Epidermal melanocyte (primary cell): ENCODE data around the gene KNDC1.
"Not testable (repeated sequence)": the region's sequence is repeated elsewhere in the genome, so short reads cannot be mapped to it uniquely, and the experiment has no call there.

Experiments used
- DNase-seq: peaks from one replicate; pipeline ENCODE4 v3.0.0; 2011; ENCODE audit warnings: low spot score; ENCODE audit not compliant: insufficient read length

Gene KNDC1, protein sequence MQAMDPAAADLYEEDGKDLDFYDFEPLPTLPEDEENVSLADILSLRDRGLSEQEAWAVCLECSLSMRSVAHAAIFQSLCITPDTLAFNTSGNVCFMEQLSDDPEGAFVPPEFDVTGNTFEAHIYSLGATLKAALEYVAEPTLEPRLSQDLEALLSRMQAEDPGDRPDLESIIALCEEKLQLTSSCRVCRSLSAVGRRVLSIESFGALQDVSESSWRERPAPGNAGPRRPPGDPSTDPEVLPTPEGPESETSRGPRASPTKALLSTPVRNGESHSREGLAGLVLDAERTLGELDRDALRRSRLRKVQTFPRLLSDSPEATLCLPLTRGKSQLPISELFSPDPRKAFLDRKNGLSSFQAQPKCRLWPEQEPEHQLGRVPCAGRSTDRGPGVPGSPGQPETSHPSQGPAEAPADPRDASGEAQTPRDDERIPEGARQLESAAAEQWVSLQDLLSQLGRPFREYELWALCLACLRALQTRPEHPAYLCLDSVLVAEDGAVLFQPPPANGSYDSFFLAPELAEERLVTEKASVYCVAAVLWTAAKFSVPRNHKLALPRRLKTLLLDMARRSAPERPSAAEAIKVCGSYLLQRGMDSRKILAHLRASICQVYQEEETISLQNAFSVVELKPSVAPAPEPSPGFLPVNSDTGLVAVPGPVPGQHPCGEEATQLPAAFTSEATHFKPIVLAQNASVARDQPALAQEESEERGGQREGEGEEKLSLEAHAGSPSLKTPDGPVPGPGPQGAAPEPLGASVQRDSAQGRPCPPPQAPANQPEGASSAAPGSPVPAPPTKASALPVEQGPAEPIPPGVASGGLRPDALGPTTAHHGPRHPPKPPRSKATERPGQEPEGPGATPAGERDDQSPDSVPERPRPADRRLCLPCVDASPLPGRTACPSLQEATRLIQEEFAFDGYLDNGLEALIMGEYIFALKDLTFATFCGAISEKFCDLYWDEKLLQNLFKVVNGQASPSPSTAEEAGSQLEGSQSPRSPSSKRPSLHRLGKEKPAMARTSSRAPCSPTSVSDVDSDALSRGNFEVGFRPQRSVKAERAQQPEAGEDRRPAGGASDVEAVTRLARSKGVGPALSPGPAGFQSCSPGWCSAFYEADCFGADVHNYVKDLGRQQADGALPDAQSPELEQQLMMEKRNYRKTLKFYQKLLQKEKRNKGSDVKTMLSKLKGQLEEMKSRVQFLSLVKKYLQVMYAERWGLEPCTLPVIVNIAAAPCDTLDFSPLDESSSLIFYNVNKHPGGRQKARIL (N-terminal part only)

DNA sequence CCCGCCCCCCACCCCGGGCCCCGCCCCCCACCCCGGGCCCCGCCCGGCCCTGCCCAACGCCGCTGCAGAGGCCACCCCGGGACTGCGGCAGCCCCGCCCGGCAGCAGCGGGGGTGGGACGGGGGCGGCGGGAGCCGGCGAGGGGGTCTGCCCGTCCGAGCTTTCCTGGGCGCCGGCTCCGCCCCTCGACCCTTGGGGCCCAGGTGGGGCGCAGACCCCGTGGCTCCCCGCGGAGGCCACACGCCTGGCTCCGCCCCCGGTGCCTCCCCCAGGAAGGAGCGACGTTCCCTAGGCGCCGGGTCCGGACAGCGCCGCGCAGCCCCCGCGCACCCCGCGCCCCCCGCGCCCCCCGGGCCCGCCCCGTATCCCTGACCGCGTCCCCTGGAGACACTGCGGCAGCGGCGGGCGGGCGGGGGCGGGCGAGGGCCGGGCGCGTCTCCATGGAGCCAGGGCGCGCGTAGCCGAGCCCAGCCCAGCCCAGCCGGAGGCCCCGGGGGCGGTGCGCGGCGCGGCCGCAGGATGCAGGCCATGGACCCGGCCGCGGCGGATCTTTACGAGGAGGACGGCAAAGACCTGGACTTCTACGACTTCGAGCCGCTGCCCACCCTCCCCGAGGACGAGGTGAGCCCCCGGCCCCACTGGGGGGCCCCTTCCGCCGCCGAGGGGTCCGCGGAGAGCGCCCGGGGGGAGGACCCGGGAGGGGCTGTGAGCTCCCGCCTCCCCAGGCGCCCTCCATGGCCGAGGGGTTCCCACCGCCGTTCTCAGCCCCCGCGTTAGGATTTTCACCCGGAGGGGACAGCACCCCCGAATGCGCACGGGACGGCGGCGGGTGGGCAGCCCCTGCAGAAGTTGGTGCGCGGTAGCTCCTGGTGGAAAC, at the start of gene KNDC1:
TSS of gene KNDC1 (plus strand) at position 270 of the 876 bp plus-strand sequence. CDS start at position 519, 249 bp downstream.
- DNase-seq, result peak; percentile 70

DNA sequence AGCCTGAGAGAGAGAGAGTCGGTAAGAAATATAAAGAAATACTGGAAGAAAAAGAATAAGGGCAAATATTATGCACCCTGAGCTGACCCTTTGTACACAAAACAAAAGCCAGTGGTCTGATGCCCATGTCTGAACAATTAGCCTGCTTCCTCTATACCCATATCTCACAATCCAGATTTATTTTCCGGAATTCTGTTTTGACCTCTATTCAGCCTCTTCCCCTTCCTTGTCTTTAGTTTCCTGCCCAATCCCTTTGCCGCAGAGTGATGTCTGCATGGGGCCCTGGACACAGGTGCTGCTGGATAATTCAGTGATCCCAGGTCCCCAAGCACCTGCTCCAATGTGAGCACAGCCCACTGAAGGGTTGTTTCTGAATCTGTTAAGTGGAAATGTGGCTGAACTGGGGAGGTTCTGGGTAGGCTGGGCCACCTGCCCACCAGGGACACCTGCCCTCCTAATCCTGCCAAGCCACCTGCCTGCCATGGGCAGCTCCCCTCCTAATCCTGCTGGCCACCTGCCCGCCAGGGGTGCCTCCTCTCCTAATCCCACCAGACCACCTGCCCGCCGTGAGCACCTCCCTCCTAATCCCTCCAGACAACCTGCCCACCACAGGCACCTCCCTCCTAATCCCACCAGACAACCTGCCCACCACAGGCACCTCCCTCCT, 49.3 kb upstream of the KNDC1 start:
- DNase-seq, result no peak

DNA sequence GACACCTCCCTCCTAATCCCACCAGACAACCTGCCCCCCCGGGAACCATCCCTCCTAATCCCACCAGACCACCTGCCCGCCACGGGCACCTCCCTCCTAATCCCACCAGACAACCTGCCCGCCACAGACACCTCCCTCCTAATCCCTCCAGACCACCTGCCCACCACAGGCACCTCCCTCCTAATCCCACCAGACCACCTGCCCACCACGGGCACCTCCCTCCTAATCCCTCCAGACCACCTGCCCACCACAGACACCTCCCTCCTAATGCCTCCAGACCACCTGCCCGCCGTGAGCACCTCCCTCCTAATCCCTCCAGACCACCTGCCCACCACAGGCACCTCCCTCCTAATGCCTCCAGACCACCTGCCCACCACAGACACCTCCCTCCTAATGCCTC, 48.4 kb upstream of the KNDC1 start:
- not testable (repeated sequence) for DNase-seq

DNA sequence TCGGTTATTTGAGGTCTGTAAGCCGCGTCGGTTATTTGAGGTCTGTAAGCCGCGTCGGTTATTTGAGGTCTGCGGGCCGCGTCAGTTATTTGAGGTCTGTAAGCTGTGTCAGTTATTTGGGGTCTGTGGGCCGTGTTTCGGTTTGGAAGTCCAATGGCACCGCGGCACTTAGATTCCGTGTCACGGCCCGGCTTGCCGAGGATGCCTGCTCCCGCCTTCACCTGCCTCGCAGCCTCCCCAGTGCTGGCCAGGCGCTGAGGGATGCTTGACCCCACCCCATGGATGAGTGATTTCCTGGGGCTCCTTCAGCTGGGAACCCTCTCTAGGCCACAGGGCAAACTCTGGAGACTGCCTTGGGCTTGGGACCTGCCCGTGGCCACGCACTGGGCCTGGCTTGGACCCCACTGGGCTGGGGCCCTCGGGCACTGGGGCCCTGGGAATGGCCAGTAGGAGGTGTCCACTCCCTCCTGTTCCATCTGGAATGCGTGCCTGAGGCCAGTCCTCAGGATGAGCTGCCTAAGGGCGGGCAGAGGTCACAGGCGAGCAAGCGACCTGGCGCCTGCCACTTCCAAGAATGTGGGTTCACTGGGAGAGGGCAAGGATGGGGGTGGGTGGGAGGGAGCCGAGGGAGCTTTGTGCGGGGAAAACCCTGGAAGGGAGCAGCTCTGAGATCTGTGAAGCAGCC, 46.7 kb upstream of the KNDC1 start:
- DNase-seq, result no peak

DNA sequence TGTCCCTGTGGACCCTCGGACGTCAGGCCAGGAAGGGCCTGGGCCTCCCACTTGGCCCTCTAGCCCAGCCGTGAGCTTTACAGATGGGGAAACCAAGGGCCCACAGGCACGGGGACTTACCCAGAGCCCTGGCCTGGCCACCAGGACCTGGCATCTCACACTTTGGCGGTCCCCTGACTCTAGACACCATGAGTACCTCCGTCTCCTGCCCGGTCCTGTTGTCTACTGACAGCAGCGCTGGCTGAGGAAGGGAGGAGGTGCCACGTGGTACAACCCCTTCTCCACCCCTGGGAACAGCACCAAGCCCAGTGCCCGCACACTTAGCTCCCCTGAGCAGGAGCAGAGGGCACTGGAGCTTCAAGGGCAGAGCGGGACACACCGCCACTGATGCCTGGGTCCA, 46.2 kb upstream of the KNDC1 start:
- no peak for DNase-seq

DNA sequence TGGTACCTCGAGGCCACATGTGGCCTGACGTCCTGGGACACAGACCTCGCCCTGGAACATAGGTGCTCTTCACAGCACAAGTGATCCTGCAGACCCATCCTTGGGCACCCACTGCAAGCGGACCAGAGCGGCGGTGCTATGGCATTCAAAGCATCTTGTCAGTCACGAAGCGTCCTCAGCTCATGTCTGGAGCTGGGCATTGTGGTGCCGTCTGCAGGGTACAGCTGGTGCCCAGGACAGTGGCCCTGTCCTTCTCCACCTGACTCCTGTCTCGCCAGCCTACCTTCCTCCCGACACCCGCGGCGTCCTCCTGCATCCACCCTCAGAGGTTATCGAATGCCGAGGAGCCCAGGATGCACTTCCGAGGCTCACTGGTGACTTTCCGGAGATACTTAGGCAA, 45.8 kb upstream of the KNDC1 start:
- no peak for DNase-seq

DNA sequence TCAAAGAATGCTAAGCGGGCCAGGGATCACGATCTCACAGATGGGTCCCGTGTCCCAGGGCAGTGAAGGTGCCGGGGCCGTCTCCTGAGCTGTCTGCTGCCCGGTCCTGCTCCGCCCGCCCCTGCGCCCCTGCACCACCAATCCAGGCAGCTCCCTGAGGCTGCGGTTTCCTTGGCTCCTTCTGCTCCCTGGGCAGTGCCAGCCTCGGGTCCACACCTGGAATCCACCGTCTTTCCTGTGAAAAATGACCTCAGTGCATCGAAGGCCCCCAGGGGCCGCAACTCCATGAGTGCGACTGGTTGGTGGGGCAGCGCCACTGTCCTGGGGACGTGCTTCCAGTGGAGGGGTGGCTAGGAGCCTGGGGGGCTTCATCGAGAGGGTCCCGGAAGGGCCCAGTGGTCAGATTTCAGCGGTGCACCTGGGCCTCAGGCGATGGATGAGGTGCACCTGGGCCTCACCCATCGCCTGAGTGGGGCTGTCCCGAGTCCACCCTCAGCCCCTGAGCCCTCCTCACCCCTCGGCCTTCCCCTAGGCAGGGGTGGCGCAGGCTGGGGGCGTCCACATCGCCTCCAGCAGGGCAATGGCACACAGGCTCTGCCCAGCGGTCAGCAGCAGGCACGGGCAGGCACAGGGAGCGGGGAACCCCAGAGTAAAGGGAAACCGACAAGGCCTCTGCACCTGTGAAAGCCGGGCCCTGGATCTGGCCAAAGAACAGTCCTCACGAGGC, 45.1 kb upstream of the KNDC1 start:
- DNase-seq, result no peak

DNA sequence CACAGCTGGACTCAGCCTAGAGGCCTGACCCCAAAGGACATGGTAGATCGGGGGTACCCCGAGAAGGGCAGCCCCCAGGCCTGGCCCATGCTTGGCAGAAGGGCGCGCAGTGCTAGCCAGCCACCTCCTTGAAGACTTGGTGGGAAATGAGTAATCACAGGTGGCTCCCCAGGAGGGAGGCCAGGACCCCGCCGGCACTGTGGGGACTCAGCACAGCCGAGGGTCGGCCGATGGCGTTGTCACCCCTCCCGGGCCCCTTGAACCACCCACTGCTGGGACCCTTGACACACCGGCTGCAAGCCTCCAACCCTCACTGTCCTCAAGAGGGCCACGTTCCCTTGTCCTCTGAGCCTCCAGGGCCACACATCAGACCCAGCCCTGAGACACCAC, 44.6 kb upstream of the KNDC1 start:
- no peak for DNase-seq

DNA sequence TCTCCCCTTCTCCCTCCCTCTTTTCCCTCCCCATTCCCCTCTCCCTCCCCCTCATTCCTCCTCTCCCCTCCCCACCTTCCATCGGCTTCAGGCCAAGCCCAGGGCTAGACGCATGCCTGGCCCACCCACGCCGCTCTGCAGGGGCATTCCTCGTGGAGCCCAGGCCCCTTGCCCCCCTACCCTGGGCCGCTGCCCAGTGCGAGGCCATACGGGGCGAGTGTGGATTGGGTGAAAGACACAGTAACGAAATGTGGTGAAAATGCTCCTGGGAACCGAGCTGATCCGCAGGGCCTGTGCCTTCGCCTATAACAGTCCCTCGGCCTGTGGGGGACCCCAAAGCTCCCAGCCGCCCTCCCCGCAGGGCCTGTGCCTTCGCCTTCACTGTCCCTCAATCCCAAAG, 44.0 kb upstream of the KNDC1 start:
- no peak for DNase-seq

DNA sequence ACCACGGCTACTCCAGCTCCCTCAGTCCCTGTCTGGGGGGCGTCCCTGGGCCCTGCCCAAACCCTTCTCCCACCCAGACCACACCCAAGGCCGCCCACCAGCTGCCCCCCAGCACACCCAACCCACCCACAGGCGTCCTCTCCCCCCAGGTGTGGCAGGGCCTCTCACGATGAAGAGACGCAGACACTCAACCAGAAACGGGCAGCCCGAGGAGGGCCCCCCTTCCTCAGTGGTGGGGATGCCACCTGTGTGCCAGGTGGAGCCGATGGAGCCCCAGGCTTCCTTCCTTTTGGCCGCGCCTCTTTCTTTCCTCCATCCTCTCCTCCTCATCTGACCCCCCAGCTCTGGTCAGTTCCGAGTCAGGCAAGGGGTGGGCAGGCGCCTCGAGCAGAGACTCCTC, 43.6 kb upstream of the KNDC1 start:
- no peak for DNase-seq

DNA sequence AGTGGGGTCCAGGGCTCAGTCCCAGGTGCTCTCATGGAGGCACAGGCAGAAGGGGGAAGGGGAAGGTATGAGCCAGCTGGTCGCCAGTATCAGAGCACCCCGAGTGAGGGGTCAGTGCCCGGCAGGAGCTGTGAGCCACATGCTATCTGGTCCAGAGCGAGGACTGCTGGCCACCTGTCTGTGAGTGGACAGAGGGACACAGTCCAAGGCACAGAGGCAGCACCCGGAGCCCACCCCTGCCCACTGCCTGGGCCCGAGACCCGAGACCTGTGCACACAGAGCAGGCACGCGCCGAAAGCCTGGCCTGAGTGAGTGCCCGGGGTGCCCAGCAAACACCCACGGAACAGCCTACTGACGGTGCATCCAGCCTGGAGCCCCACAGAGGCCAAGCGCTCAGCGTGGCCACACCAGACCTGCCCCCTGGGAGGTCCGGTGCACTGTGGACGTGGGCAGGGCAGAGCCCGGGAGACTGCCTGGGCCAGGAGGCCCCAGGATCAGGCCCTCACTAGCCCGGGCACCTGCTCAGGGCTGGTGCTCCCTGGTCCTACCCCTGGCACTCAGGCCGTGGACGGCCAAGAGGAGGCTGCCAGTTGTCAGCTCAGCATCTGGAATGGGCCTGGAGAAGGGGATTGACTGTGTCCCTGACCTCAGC, 42.9 kb upstream of the KNDC1 start:
- DNase-seq, result no peak

DNA sequence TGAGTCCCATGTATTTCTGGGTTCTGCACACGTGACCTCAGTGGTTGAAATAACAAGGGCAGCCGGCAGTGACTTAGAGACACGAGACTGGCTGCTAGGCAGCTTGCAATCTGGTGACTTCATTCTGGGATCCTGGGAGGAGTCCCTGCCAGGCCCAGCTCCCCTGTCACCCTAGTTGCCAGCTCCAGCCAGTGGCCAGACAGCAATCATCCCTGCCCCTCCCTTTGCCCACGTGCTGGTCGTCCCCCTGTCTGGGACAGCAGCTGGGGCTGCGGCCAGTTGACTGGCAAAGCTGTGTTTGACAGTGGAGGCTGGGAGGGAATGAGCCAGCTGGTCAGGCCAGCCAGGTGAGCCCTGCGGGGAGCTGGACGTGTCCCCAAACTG, 42.3 kb upstream of the KNDC1 start:
- no peak for DNase-seq

DNA sequence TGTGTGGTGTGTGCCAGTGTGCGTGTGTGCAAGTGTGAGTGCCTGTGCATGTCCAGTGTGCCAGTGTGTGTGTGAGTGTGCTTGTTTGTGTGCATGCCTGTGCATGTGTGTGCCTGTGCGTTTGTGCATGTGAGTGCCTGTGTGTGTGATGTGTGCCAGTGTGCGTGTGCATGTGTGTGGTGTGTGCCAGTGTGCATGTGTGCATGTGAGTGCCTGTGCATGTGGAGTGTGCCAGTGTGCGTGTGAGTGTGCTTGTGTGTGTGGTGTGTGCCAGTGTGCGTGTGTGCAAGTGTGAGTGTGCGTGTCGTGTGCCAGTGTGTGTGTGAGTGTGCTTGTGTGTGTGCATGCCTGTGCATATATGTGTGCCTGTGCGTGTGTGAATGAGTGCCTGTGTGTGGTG, 38.5 kb upstream of the KNDC1 start:
- no peak for DNase-seq

DNA sequence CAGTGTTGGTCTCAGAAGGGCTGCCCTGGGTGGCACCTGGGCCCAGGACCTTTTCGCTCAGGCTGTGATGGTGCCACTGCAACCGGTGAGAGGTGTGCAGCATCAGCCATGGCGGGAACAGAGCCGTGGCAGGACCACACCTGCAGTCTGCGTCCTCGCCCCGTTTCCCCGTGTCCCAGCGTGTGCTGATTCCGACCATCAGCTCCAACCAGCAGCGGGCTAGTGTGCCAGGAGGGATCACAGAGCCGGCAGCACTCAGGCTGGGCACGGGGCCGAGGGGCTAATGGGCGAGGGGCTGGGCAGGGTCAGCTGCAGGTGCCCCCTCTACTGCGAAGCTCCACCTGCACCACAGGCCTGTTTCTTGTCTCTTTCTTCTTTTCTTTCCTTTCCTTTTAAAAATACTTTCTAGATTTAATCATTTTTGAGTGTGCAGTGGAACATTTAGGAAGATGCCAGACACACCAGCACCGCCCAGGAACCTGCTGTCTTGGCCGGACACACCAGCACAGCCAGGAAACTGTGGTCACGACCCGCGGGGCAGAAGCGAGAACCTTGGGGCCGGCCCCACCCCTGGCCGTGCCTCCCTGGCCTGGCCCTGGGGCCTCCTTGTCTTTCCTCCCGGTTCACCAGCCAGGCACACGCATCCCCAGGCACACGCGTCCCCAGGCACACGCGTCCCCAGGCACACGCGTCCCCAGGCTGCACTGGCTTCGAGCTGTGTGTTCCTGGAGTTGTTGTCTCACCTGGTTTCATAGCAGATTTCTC, 37.7 kb upstream of the KNDC1 start:
- no peak for DNase-seq

DNA sequence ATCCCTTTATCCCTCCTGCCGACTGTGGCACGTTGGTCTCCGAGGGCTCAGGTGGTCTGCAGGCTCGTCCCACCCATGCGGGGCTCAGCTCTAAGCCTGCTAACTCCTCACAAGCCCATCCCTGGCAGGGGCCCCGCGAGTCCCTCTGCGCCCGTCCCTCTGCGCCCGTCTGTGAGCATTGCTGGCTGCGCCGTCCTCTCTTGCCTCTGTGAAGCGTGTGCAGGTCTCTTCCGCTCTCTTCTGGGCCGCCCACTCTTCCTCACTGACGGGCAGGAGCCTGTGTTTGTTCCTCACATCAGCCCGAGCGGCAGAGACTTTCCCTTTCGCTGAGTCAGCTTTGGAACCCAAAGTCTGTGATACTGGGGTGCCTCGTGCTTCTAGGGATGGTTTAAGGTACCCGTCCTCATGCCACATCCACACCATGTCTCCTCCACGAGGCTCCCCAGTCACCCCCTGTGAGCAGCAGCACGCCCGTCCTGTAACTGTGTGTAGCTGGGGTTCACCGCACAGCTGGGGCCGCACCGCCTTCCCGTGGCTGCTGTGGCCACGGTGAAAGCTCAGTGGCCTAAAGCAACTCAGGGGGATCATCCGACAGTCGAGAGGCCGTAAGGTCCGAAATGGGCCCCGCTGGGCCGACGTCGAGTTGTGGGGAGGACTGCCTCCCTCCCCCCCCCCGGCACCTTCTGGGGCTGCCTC, 36.8 kb upstream of the KNDC1 start:
- DNase-seq, result no peak

DNA sequence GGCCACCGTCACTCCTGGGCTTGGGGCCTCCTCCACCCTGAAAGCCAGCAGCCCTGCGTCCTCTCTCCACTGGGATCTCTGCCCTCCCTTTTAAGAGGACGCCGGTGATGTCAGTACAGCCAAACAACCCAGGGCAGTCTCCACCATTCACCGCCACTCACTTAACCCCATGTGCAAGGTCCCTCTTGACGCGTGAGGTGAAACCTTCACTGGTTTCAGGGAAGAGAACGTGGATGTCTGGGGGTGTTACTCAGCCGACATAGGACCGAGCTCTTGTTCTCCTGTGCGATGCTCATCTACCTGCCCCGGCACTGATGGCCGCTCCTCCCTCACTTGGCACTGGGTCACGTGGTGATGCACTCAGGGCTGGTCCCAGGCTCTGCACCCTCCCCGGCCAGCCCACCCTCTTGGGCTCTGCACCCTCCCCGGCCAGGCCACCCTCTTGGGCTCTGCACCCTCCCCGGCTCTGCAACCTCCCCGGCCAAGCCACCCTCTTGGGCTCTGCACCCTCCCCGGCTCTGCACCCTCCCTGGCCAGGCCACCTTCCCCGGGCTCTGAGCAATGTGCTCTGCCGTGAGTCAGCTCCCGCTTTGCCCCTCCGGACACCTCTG, 36.2 kb upstream of the KNDC1 start:
- no peak for DNase-seq
